Mesothelial cell of epicardium (in vitro differentiated cells): ENCODE results near the gene TSHZ1. TPM values are rescaled to one million over a fixed set of nuclear protein-coding genes. Genes with fewer than 3 reads are reported as not detected.
A peak's percentile ranks its signal among the peaks of the same experiment; 100 is the strongest.

Experiments used
- DNase-seq, 2 experiments: peaks; one replicate each; pipeline ENCODE4 v3.0.0; 2021; ENCODE audit warnings: low spot score in 2 of 2; ENCODE audit not compliant: unreplicated experiment in 2 of 2
- H3K27ac Mint-ChIP-seq: 2 replicates; pipeline ENCODE4 v1.8.0; 2021; ENCODE audit warnings: mixed read lengths
- H3K27me3 Mint-ChIP-seq: 2 replicates; pipeline ENCODE4 v1.8.0; 2021; ENCODE audit warnings: low read depth, mixed read lengths
- H3K36me3 Mint-ChIP-seq: 2 replicates; pipeline ENCODE4 v1.8.0; 2021; ENCODE audit warnings: mixed read lengths
- H3K4me1 Mint-ChIP-seq: 2 replicates; pipeline ENCODE4 v1.8.0; 2021; ENCODE audit warnings: mixed read lengths
- H3K4me3 Mint-ChIP-seq: 2 replicates; pipeline ENCODE4 v1.8.0; 2021; ENCODE audit warnings: mild to moderate bottlenecking, moderate library complexity, mixed read lengths
- H3K9me3 Mint-ChIP-seq: 2 replicates; pipeline ENCODE4 v1.8.0; 2021; ENCODE audit warnings: mixed read lengths
- CTCF ChIP-seq: fragments of 200-600 bp; sonication (generic); IDR thresholded peaks from one replicate; pipeline ENCODE4 v1.5.0; 2021; ENCODE audit warnings: antibody characterized with exemption; ENCODE audit not compliant: unreplicated experiment
- total RNA-seq: library from RNA; stranded (reverse); gene quantifications from 3 replicates; pipeline ENCODE4 v1.2.1, GENCODE V29; 2021

Gene TSHZ1
- total RNA-seq, 1 donor from 2014 or later = 48.6 TPM

- no peaks in the 10 kb centered on the region for H3K36me3 Mint-ChIP-seq
- no peak overlapping the region for H3K27ac Mint-ChIP-seq
- DNase-seq = no peak
- H3K4me1 Mint-ChIP-seq = peaks cover 68% of the 10 kb centered on the region
- H3K9me3 Mint-ChIP-seq = no peaks in the 10 kb centered on the region
- H3K27me3 Mint-ChIP-seq = no peaks in the 10 kb centered on the region
- no peak for TF ChIP-seq CTCF
- H3K4me3 Mint-ChIP-seq = no peak overlapping the region
These were observed 39.3 kb downstream of the TSHZ1 start for GRCh38 chr18:75249672-75250470.

GRCh38 chr18:75250471-75250821 is 39.8 kb downstream of the TSHZ1 start:
- no peaks in the 10 kb centered on the region for H3K36me3 Mint-ChIP-seq
- H3K9me3 Mint-ChIP-seq = no peaks in the 10 kb centered on the region
- H3K27me3 Mint-ChIP-seq = no peaks in the 10 kb centered on the region
- no peak overlapping the region for H3K4me3 Mint-ChIP-seq
- peaks cover 67% of the 10 kb centered on the region for H3K4me1 Mint-ChIP-seq
- DNase-seq = no peak
- TF ChIP-seq CTCF = no peak
- peak overlapping the region; percentile 29 for H3K27ac Mint-ChIP-seq

- no peak for TF ChIP-seq CTCF
- Mint-ChIP-seq H3K4me1 (peaks cover 57% of the 10 kb centered on the region), H3K36me3 (no peaks in the 10 kb centered on the region), H3K27ac (peak overlapping the region; percentile 79), H3K9me3 (no peaks in the 10 kb centered on the region), H3K27me3 (no peaks in the 10 kb centered on the region), H3K4me3 (no peak overlapping the region)
- no peak for DNase-seq
These were observed 40.9 kb downstream of the TSHZ1 start for GRCh38 chr18:75251466-75251865.

GRCh38 chr18:75252136-75252535 is 41.5 kb downstream of the TSHZ1 start:
- H3K27me3 Mint-ChIP-seq = no peaks in the 10 kb centered on the region
- TF ChIP-seq CTCF = no peak
- H3K27ac Mint-ChIP-seq = no peak overlapping the region
- no peak overlapping the region for H3K4me3 Mint-ChIP-seq
- DNase-seq = no peak
- H3K9me3 Mint-ChIP-seq = no peaks in the 10 kb centered on the region
- H3K36me3 Mint-ChIP-seq = no peaks in the 10 kb centered on the region
- H3K4me1 Mint-ChIP-seq = peaks cover 50% of the 10 kb centered on the region

GRCh38 chr18:75253043-75253442 is 42.4 kb downstream of the TSHZ1 start:
- no peak for TF ChIP-seq CTCF
- Mint-ChIP-seq H3K27ac (peak overlapping the region; percentile 70), H3K27me3 (no peaks in the 10 kb centered on the region), H3K9me3 (no peaks in the 10 kb centered on the region), H3K36me3 (no peaks in the 10 kb centered on the region), H3K4me1 (peaks cover 41% of the 10 kb centered on the region), H3K4me3 (no peak overlapping the region)
- DNase-seq = no peak

GRCh38 chr18:75253784-75254183 is 43.2 kb downstream of the TSHZ1 start:
- no peak overlapping the region for H3K27ac Mint-ChIP-seq
- no peak for DNase-seq
- no peak overlapping the region for H3K4me3 Mint-ChIP-seq
- H3K9me3 Mint-ChIP-seq = no peaks in the 10 kb centered on the region
- no peaks in the 10 kb centered on the region for H3K36me3 Mint-ChIP-seq
- no peaks in the 10 kb centered on the region for H3K27me3 Mint-ChIP-seq
- TF ChIP-seq CTCF = no peak
- peaks cover 34% of the 10 kb centered on the region for H3K4me1 Mint-ChIP-seq
